HG03103 (cell line): ENCODE data around the gene PHF21B.

ENCODE experiments used
- ATAC-seq: cut with Tn5 transposase; IDR thresholded peaks from one replicate; pipeline ENCODE4 v1.9.1; 2021; ENCODE audit warnings: low read depth; ENCODE audit not compliant: unreplicated experiment

PHF21B gene

GRCh38 chr22:44940130-44940529, 69.7 kb downstream of the PHF21B start:
- no peak for ATAC-seq

DNA sequence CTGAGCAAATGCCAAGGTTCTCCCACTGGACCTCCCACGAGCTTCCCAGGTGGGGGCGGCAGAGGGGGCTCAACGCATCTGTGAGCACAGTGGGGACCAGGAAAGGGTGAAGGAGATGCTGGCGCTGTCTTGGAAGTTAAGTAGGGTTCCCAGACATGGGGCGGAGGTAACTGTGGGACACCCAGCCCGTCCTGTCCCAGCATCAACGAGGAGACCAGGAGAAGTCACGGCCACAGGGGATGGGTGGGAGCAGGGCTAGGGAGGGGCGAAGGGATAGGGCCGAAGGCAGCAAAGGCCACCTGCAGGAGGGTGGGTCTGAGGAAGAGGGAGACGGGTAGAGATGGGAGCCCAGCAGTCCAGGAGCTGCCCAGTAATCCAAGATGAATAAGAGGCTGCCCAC, 70.4 kb downstream of the PHF21B start:
- no peak for ATAC-seq

DNA sequence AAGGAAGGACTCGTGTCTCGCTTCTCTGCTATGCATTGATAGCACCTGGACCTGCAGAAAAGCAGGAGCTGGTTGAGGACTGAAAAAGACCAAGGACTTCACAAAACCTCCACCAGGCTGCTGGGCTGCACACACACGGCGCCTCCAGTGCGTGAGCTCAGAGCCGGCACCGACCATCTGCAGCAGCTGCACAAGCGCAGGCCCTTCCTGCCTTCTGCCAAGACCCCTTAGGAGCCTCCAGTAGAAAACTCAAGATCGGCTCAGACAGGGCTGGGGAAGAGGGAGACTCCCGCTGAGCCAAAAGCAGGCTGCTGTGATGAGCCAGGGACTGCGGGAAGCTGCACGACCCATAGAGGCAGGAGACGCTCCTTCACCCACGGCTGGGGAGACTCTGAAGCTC, 70.9 kb downstream of the PHF21B start:
- no peak for ATAC-seq

- no peak for ATAC-seq
Observed at GRCh38 chr22:44937216-44937615, 72.6 kb downstream of the PHF21B start.

GRCh38 chr22:44936201-44936600, 73.6 kb downstream of the PHF21B start:
- ATAC-seq: no peak

GRCh38 chr22:44935724-44936123, 74.1 kb downstream of the PHF21B start:
- no peak for ATAC-seq

DNA sequence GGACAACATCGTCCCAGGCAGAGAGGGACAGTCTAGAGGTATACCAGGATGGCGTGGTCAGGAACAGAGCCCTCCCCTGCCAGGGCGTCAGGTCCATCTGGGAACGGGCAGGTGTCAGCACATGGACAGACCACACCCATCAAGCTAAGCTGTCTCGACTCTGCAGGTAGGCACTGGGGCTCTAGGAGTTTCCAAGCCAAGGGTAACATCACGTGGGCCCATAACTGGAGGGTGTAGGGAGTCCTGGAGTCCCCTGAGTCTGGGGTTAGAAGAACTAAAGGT, 75.4 kb downstream of the PHF21B start:
- no peak for ATAC-seq

- ATAC-seq: no peak
Observed at GRCh38 chr22:44933666-44934453, 75.9 kb downstream of the PHF21B start.

DNA sequence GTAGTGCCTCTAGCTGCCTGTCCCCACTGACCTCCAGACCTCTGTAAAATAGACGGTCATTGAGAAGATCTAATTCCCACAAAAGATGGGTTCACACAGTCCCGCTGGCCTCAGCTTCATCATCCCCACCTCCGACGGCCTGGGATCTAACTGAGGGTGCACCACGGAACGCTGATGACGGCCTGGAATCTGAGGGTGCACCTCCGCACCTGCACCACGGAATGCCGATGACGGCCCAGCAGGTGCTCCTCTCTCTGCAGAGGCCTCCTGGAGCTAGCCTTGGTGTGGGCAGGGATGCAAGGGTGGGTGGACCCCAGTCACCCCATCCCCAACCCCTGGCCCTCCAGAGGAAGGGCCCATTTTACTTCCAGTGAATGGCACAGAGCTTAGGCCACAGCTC, 77.3 kb downstream of the PHF21B start:
- no peak for ATAC-seq

DNA sequence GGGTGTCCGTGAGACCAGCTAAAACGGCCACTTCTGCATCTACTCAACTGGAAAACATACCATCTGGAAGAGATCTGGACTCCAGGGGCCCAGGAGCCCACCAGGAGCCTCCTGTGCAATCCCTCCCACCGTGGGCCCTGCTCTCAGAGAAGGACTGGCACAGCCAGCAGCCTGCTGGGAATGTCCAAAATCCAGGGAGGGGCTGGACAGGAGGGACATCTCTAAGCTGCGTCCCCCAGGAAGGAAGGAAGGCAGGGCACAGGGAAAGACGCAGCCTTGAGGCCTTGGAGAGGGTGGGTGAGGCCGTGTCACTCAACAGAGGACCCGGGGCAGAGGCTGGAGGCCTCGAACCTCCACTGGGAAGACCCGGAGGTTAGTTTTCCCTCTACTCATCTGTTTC, 78.0 kb downstream of the PHF21B start:
- ATAC-seq: no peak

DNA sequence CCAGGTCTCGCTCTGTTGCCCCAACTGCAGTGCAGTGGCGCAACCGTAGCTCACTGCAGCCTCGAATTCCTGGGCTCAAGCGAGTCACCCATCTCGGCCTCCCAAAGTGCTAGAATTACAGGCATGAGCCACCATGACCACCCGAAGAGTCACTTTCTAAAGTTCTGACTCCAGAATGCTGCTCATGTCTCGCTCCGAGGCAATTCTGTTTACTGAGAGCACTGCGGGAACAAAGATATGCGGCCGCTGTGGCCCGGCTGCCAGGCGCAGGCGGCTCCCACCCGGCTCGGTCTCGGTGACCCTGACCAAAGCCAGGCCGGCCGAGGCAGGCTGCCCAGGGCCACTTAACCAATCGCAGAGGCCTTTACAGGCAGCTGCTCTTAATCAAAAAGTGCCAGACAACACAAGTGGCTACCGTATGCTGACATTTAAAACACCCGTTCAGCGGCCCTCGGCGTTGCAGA, 78.7 kb downstream of the PHF21B start:
- ATAC-seq: no peak

GRCh38 chr22:44930711-44931035, 79.1 kb downstream of the PHF21B start:
- ATAC-seq: no peak

GRCh38 chr22:44930016-44930710, 79.6 kb downstream of the PHF21B start:
- no peak for ATAC-seq

GRCh38 chr22:44929359-44930015, 80.3 kb downstream of the PHF21B start:
- ATAC-seq: no peak

DNA sequence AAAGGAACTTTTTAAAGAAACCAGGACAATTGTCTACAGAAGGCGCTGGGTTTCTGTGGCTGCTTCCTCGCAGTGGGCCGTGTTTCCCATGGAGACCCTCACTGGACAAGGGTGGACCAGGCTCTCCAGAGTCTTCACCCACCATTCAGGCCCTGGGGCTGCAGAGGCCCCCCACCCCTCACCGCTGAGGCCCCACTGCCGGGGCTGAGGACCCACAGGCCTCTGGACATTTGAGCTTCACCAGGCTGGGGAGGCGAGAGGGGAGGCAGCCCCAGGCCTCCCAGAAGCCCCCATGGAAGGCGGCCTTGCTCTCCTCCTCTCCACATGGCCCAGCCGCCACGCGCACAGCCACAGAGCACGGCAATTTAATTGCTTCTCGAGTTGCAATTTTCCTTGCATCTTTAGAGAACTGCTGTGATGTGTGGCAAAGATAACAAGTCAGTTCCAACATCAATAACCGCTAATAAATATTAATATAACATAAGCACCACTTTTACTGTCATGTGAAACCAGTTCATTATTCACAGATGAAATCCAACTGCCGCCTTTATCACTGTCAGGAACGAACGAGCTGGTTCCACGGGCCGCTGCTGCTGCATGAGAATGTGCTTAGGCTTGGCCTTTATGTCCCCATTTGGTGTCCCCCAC, 81.0 kb downstream of the PHF21B start:
- ATAC-seq: no peak

- ATAC-seq: no peak
Observed at GRCh38 chr22:44928136-44928463, 81.7 kb downstream of the PHF21B start.

GRCh38 chr22:44927463-44928135, 82.2 kb downstream of the PHF21B start:
- ATAC-seq: no peak

DNA sequence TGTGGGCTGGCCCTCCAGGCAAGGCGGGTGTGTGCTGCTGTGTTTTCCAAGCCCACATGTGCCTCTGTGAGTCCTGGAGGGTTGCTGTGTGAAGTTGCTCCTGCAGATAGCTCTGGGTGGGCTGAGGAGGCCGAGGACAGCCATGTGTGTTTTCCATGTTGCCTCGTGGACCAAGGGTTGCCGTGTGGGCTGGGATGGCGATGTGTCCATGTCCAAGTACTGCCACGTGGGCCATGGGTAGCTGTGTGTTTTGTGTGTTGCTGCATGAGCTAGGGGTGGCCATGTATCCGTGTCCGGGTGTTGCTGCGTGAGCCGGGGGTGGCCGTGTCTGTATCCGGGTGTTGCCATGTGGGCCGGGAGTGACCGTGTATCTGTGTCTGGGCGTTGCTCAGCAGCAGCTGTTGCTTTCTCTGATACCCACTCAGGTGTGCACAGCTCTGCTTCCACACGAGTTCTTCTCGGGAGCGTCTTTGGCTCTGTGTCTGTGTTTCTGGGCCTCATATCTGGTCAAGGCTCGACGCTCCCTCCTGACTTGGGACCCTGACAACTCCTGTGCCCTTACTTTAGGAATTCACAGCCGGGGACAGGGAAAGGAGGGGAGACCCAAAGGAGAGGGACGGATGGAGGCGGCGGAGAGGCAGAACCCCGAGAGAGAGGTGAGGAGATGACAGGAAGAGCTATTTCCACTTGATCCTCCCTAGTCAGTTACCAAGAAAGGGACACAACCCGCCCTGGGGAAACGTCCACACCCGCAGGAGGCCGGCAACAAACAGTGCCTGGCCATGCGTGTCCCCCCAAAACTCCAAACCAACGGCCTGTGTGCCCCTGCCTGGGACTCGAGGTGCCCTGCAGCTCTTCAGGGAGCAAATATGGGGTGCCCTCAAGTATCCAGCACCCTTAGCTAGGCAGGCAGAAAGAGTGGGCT, 83.1 kb downstream of the PHF21B start:
- ATAC-seq: no peak

- ATAC-seq: no peak
Observed at GRCh38 chr22:44926124-44926475, 83.7 kb downstream of the PHF21B start.

- ATAC-seq: no peak
Observed at GRCh38 chr22:44925465-44926123, 84.2 kb downstream of the PHF21B start.
